ENCODE measurements around the gene ATR.

The ATR gene

GRCh38 chr3:142523921-142524566 is 54.5 kb downstream of the ATR start:
- no peak for DNase-seq (ENCODE audit: low spot score)

- no peak for DNase-seq (ENCODE audit: low spot score)
These were observed 69.5 kb downstream of the ATR start for GRCh38 chr3:142509079-142509478.

- DNase-seq (ENCODE audit: low spot score) = no peak
These were observed 71.3 kb downstream of the ATR start for GRCh38 chr3:142507241-142507640.

- no peak for DNase-seq (ENCODE audit: low spot score)
These were observed 76.1 kb downstream of the ATR start for GRCh38 chr3:142502187-142502985.

GRCh38 chr3:142501004-142501926 is 77.3 kb downstream of the ATR start:
- DNase-seq (ENCODE audit: low spot score) = no peak

- no peak for DNase-seq (ENCODE audit: low spot score)
These were observed 78.3 kb downstream of the ATR start for GRCh38 chr3:142500211-142500610.

- DNase-seq (ENCODE audit: low spot score) = no peak
These were observed 79.9 kb downstream of the ATR start for GRCh38 chr3:142498397-142499180.

GRCh38 chr3:142497729-142498128 is 80.8 kb downstream of the ATR start:
- no peak for DNase-seq (ENCODE audit: low spot score)

GRCh38 chr3:142495103-142495502 is 83.4 kb downstream of the ATR start:
- DNase-seq (ENCODE audit: low spot score) = no peak

- DNase-seq (ENCODE audit: low spot score) = no peak
These were observed 86.3 kb downstream of the ATR start for GRCh38 chr3:142492184-142492583.

- DNase-seq (ENCODE audit: low spot score) = no peak
These were observed 88.8 kb downstream of the ATR start for GRCh38 chr3:142489572-142490323.

GRCh38 chr3:142484912-142485435 is 93.6 kb downstream of the ATR start:
- DNase-seq (ENCODE audit: low spot score) = no peak

- DNase-seq (ENCODE audit: low spot score) = no peak
These were observed 97.3 kb downstream of the ATR start for GRCh38 chr3:142481196-142481595.

- DNase-seq (ENCODE audit: low spot score) = no peak
These were observed 107.7 kb downstream of the ATR start for GRCh38 chr3:142470826-142471225.

- DNase-seq (ENCODE audit: low spot score) = no peak
These were observed 110.1 kb downstream of the ATR start for GRCh38 chr3:142468456-142468855.

GRCh38 chr3:142467768-142468167 is 110.8 kb downstream of the ATR start:
- DNase-seq (ENCODE audit: low spot score) = no peak

- no peak for DNase-seq (ENCODE audit: low spot score)
These were observed 117.8 kb downstream of the ATR start for GRCh38 chr3:142460689-142461088.

- no peak for DNase-seq (ENCODE audit: low spot score)
These were observed 118.6 kb downstream of the ATR start for GRCh38 chr3:142459929-142460328.

- no peak for DNase-seq (ENCODE audit: low spot score)
These were observed 119.4 kb downstream of the ATR start for GRCh38 chr3:142459096-142459495.

- DNase-seq (ENCODE audit: low spot score) = no peak
These were observed 127.7 kb downstream of the ATR start for GRCh38 chr3:142450881-142451280.

- DNase-seq (ENCODE audit: low spot score) = no peak
These were observed 128.3 kb downstream of the ATR start for GRCh38 chr3:142450189-142450588.

All from NAMALWA (cell line).